ENCODE measurements around the gene TMEM132E. TPM values are rescaled to one million over a fixed set of nuclear protein-coding genes. Genes with fewer than 3 reads are reported as not detected.

Gene TMEM132E
- total RNA-seq, 6 experiments from 2014 or later: not detected

- TF ChIP-seq, protein P1, sequence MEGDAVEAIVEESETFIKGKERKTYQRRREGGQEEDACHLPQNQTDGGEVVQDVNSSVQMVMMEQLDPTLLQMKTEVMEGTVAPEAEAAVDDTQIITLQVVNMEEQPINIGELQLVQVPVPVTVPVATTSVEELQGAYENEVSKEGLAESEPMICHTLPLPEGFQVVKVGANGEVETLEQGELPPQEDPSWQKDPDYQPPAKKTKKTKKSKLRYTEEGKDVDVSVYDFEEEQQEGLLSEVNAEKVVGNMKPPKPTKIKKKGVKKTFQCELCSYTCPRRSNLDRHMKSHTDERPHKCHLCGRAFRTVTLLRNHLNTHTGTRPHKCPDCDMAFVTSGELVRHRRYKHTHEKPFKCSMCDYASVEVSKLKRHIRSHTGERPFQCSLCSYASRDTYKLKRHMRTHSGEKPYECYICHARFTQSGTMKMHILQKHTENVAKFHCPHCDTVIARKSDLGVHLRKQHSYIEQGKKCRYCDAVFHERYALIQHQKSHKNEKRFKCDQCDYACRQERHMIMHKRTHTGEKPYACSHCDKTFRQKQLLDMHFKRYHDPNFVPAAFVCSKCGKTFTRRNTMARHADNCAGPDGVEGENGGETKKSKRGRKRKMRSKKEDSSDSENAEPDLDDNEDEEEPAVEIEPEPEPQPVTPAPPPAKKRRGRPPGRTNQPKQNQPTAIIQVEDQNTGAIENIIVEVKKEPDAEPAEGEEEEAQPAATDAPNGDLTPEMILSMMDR (IDR thresholded peaks at IDR 0.05): no peak
- no peak overlapping the region for H3K4me3 Mint-ChIP-seq
- no peaks in the 10 kb centered on the region for H3K4me1 Mint-ChIP-seq (ENCODE audit: low read depth)
- no peak overlapping the region for H3K27ac Mint-ChIP-seq
- no peak for DNase-seq
- no peaks in the 10 kb centered on the region for H3K9me3 Mint-ChIP-seq
- H3K36me3 Mint-ChIP-seq (ENCODE audit: low read depth): no peaks in the 10 kb centered on the region
- peaks cover 18% of the 10 kb centered on the region for H3K27me3 Mint-ChIP-seq (ENCODE audit: insufficient read depth)
Measured at GRCh38 chr17:34633351-34633750, 54.0 kb downstream of the TMEM132E start.

GRCh38 chr17:34633760-34634159 lies 54.4 kb downstream of the TMEM132E start:
- H3K4me1 Mint-ChIP-seq (ENCODE audit: low read depth): no peaks in the 10 kb centered on the region
- H3K36me3 Mint-ChIP-seq (ENCODE audit: low read depth): no peaks in the 10 kb centered on the region
- H3K4me3 Mint-ChIP-seq: no peak overlapping the region
- TF ChIP-seq, protein P1 (IDR thresholded peaks at IDR 0.05): no peak
- H3K27me3 Mint-ChIP-seq (ENCODE audit: insufficient read depth): peaks cover 18% of the 10 kb centered on the region
- no peak for DNase-seq
- no peaks in the 10 kb centered on the region for H3K9me3 Mint-ChIP-seq
- no peak overlapping the region for H3K27ac Mint-ChIP-seq

DNA sequence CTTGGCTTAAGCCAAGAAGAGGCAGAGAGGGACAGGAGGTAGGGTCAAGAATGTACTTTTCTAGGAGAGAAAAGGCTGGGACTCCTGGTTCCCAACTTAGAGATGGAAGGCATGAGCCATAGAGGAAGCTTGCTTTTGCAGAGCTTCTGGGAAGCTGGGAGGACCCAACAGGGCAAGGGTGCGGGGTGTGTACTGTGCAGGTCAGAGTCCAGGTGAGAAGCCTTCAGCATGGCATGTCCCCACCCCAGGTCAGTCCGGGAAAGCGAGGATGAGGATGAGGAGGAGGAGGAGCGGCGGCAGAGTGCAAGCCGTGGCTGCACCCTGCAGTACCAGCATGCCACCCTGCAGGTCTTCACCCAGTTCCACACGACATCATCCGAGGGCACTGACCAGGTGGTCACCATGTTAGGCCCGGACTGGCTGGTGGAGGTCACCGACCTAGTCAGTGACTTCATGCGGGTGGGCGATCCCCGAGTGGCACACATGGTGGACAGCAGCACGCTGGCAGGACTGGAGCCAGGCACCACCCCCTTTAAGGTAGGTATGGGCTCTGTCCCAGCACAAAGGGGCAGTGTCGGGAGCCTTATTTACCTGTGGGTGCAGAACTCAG lies 55.3 kb downstream of the TMEM132E start:
- no peaks in the 10 kb centered on the region for H3K4me1 Mint-ChIP-seq (ENCODE audit: low read depth)
- TF ChIP-seq, protein P1 (IDR thresholded peaks at IDR 0.05): no peak
- H3K4me3 Mint-ChIP-seq: no peak overlapping the region
- no peak for DNase-seq
- no peak overlapping the region for H3K27ac Mint-ChIP-seq
- H3K36me3 Mint-ChIP-seq (ENCODE audit: low read depth): no peaks in the 10 kb centered on the region
- H3K9me3 Mint-ChIP-seq: no peaks in the 10 kb centered on the region
- peaks cover 16% of the 10 kb centered on the region for H3K27me3 Mint-ChIP-seq (ENCODE audit: insufficient read depth)

DNA sequence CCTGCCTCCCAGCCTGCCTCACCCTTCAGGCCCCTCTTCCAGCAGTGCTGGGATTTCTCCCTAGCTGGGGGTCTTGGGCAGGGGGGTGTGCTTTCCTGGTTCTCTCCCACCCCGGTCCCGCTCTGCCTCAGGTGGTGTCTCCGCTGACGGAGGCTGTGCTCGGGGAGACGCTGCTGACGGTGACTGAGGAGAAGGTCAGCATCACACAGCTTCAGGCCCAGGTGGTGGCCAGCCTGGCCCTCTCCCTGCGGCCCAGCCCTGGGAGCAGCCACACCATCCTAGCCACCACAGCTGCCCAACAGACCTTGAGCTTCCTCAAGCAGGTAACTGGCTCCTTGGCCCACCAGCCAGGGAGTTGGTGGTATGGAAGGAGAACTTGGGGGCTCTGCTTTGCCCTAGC lies 56.5 kb downstream of the TMEM132E start:
- H3K9me3 Mint-ChIP-seq: no peaks in the 10 kb centered on the region
- TF ChIP-seq, protein P1 (IDR thresholded peaks at IDR 0.05): no peak
- H3K36me3 Mint-ChIP-seq (ENCODE audit: low read depth): no peaks in the 10 kb centered on the region
- H3K4me1 Mint-ChIP-seq (ENCODE audit: low read depth): no peaks in the 10 kb centered on the region
- H3K4me3 Mint-ChIP-seq: no peak overlapping the region
- no peak for DNase-seq
- peaks cover 18% of the 10 kb centered on the region for H3K27me3 Mint-ChIP-seq (ENCODE audit: insufficient read depth)
- H3K27ac Mint-ChIP-seq: no peak overlapping the region

DNA sequence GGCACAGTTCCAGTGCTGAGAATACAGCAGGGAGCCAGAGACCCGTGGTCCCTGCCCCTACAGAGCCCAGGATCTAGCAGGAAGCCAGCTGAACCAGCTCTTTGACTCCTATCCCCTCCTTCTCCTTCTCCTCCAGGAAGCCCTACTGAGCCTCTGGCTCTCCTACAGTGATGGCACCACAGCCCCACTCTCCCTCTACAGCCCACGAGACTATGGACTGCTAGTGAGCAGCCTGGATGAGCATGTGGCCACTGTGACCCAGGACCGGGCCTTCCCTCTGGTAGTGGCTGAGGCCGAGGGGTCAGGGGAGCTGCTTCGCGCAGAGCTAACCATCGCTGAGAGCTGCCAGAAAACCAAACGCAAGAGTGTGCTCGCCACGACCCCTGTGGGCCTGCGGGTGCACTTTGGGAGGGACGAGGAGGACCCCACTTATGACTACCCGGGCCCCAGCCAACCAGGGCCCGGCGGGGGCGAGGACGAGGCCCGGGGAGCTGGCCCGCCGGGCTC lies 57.7 kb downstream of the TMEM132E start:
- H3K4me1 Mint-ChIP-seq (ENCODE audit: low read depth): no peaks in the 10 kb centered on the region
- H3K36me3 Mint-ChIP-seq (ENCODE audit: low read depth): no peaks in the 10 kb centered on the region
- TF ChIP-seq, protein P1 (IDR thresholded peaks at IDR 0.05): no peak
- peaks cover 22% of the 10 kb centered on the region for H3K27me3 Mint-ChIP-seq (ENCODE audit: insufficient read depth)
- no peak for DNase-seq
- H3K9me3 Mint-ChIP-seq: no peaks in the 10 kb centered on the region
- H3K27ac Mint-ChIP-seq: no peak overlapping the region
- no peak overlapping the region for H3K4me3 Mint-ChIP-seq
